ENCODE results near the gene IFNG-AS1. TPM values are rescaled to one million over a fixed set of nuclear protein-coding genes. Genes with fewer than 3 reads are reported as not detected.

The IFNG-AS1 gene
- total RNA-seq, 1 donor from 2014 or later = 0.20 TPM

GRCh38 chr12:67944093-67944492 lies 45.2 kb upstream of the IFNG-AS1 start:
- Mint-ChIP-seq H3K36me3 (ENCODE audit: low read depth) (no peaks in the 10 kb centered on the region), H3K4me3 (ENCODE audit: unreplicated experiment) (no peak overlapping the region), H3K4me1 (ENCODE audit: low read depth) (peaks cover 23% of the 10 kb centered on the region), H3K9me3 (ENCODE audit: low read depth) (no peaks in the 10 kb centered on the region), H3K27me3 (ENCODE audit: low read depth) (no peaks in the 10 kb centered on the region), H3K27ac (ENCODE audit: unreplicated experiment) (no peak overlapping the region)
- no peak for DNase-seq (ENCODE audit: low spot score)
- no peak for TF ChIP-seq CTCF (IDR thresholded peaks at IDR 0.05)

GRCh38 chr12:67952787-67953186 lies 36.5 kb upstream of the IFNG-AS1 start:
- TF ChIP-seq CTCF (IDR thresholded peaks at IDR 0.05) = no peak
- Mint-ChIP-seq H3K36me3 (ENCODE audit: low read depth) (no peaks in the 10 kb centered on the region), H3K27me3 (ENCODE audit: low read depth) (no peaks in the 10 kb centered on the region), H3K4me1 (ENCODE audit: low read depth) (no peaks in the 10 kb centered on the region), H3K9me3 (ENCODE audit: low read depth) (peaks cover 4% of the 10 kb centered on the region), H3K4me3 (ENCODE audit: unreplicated experiment) (no peak overlapping the region), H3K27ac (ENCODE audit: unreplicated experiment) (no peak overlapping the region)
- no peak for DNase-seq (ENCODE audit: low spot score)

DNA sequence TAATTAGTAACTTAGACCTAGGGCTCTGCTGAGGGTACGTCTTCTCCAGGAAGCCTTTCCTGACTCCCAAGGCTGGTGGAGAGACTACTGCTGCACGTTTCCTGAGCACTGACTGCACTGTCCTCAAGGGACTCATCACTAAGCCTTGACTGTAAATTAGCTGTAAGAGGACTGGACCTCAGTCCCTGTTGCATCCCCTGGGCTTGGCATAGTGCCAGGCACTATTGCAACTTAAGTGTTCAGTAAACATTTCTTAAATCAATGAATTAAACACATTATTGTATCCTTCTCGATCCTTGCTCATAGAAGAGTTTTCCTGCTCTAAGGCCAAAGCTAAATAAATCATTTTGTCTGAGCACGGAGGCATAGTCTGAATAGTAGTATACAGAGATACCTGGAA lies 31.9 kb upstream of the IFNG-AS1 start:
- Mint-ChIP-seq H3K9me3 (ENCODE audit: low read depth) (peaks cover 4% of the 10 kb centered on the region), H3K27me3 (ENCODE audit: low read depth) (no peaks in the 10 kb centered on the region), H3K4me1 (ENCODE audit: low read depth) (peaks cover 2% of the 10 kb centered on the region), H3K27ac (ENCODE audit: unreplicated experiment) (no peak overlapping the region), H3K36me3 (ENCODE audit: low read depth) (no peaks in the 10 kb centered on the region), H3K4me3 (ENCODE audit: unreplicated experiment) (no peak overlapping the region)
- no peak for DNase-seq (ENCODE audit: low spot score)
- no peak for TF ChIP-seq CTCF (IDR thresholded peaks at IDR 0.05)

DNA sequence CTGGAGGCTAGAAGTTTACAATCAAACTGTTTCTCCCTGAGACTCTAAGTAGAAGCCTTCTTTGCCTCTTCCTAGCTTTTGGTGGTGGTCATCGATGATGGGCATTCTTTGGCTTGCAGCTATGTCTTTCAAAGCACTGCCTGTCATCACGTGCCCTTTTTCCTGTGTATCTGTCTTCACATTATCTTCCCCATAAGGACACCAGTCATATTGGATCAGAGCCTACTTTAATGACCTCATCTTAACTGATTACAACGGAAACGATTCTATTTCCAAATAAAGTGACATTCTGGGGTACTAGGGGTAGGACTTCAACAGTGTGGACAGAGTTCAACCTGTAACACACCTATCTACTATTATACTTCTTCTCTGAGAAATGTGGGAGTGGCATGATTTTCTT lies 31.1 kb upstream of the IFNG-AS1 start:
- TF ChIP-seq CTCF (IDR thresholded peaks at IDR 0.05) = no peak
- Mint-ChIP-seq H3K27me3 (ENCODE audit: low read depth) (no peaks in the 10 kb centered on the region), H3K4me1 (ENCODE audit: low read depth) (peaks cover 2% of the 10 kb centered on the region), H3K9me3 (ENCODE audit: low read depth) (no peaks in the 10 kb centered on the region), H3K4me3 (ENCODE audit: unreplicated experiment) (no peak overlapping the region), H3K36me3 (ENCODE audit: low read depth) (no peaks in the 10 kb centered on the region), H3K27ac (ENCODE audit: unreplicated experiment) (no peak overlapping the region)
- no peak for DNase-seq (ENCODE audit: low spot score)

GRCh38 chr12:67964456-67964855 lies 24.8 kb upstream of the IFNG-AS1 start:
- Mint-ChIP-seq H3K27ac (ENCODE audit: unreplicated experiment) (no peak overlapping the region), H3K9me3 (ENCODE audit: low read depth) (no peaks in the 10 kb centered on the region), H3K27me3 (ENCODE audit: low read depth) (no peaks in the 10 kb centered on the region), H3K4me3 (ENCODE audit: unreplicated experiment) (no peak overlapping the region), H3K4me1 (ENCODE audit: low read depth) (peaks cover 18% of the 10 kb centered on the region), H3K36me3 (ENCODE audit: low read depth) (no peaks in the 10 kb centered on the region)
- TF ChIP-seq CTCF (IDR thresholded peaks at IDR 0.05) = no peak
- no peak for DNase-seq (ENCODE audit: low spot score)
